BLaER1 (cell line): Measurements from ENCODE around the gene LAT.
"Not testable (repeated sequence)": the region's sequence is repeated elsewhere in the genome, so short reads cannot be mapped to it uniquely, and the experiment has no call there.

Experiments used
- H3K27ac ChIP-seq: shearing (Covaris generic); formaldehyde crosslinking; 2 replicates; pipeline ENCODE4 v1.8.1; 2022
- H3K27me3 ChIP-seq: shearing (Covaris generic); formaldehyde crosslinking; 2 replicates; pipeline ENCODE4 v1.8.1; 2022
- H3K36me3 ChIP-seq: shearing (Covaris generic); formaldehyde crosslinking; 2 replicates; pipeline ENCODE4 v1.8.1; 2022
- H3K4me1 ChIP-seq: shearing (Covaris generic); formaldehyde crosslinking; 2 replicates; pipeline ENCODE4 v1.8.1; 2022
- H3K4me2 ChIP-seq: shearing (Covaris generic); formaldehyde crosslinking; 2 replicates; pipeline ENCODE4 v1.8.1; 2022
- H3K4me3 ChIP-seq: shearing (Covaris generic); formaldehyde crosslinking; 2 replicates; pipeline ENCODE4 v1.8.1; 2022
- H3K9ac ChIP-seq: shearing (Covaris generic); formaldehyde crosslinking; 2 replicates; pipeline ENCODE4 v1.8.1; 2022
- H3K9me3 ChIP-seq: shearing (Covaris generic); formaldehyde crosslinking; 2 replicates; pipeline ENCODE4 v1.8.1; 2022
- H4K20me1 ChIP-seq: shearing (Covaris generic); formaldehyde crosslinking; 2 replicates; pipeline ENCODE4 v1.8.1; 2022
- Cebpa-rat ChIP-seq: shearing (Covaris generic); IDR thresholded peaks from 2 replicates; pipeline ENCODE4 v1.8.1; 2022

LAT gene

DNA sequence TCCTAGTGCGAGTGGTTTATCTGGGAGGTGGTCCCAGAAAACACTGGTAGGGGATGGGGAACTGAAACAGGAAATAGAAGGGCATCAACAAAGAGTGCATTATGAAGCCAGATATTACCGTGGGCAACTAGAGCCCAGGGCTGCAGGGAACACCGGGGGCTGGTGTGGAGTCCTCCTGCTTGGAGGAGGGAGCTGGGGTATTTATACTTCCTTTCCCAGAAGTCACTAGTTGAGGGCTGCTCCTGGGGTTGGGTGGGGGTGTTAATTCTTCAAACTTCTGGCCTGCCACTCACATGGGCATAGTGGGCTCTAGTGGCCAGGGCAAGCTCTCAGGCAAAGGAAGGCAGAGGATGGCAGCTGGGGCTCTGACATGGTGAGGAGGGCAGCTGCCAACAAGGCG, 14.7 kb downstream of the LAT start:
- H3K36me3 ChIP-seq: no peaks in the 10 kb centered on the region
- TF ChIP-seq Cebpa-rat: no peak
- peak overlapping the region; percentile 51 for H3K4me2 ChIP-seq
- H3K9me3 ChIP-seq: no peaks in the 10 kb centered on the region
- no peaks in the 10 kb centered on the region for H3K27me3 ChIP-seq
- H3K27ac ChIP-seq: no peak overlapping the region
- H3K9ac ChIP-seq: no peak overlapping the region
- peaks cover 11% of the 10 kb centered on the region for H3K4me1 ChIP-seq
- H3K4me3 ChIP-seq: no peak overlapping the region
- H4K20me1 ChIP-seq: no peaks in the 10 kb centered on the region

GRCh38 chr16:29000019-29000418, 15.2 kb downstream of the LAT start:
- Histone ChIP-seq H3K9me3 (no peaks in the 10 kb centered on the region), H3K4me3 (no peak overlapping the region), H3K36me3 (no peaks in the 10 kb centered on the region), H3K9ac (no peak overlapping the region), H3K27me3 (no peaks in the 10 kb centered on the region), H3K4me1 (peaks cover 11% of the 10 kb centered on the region), H4K20me1 (no peaks in the 10 kb centered on the region), H3K27ac (no peak overlapping the region), H3K4me2 (peak overlapping the region; percentile 51)
- no peak for TF ChIP-seq Cebpa-rat

- H3K27ac ChIP-seq, H3K27me3 ChIP-seq, H3K4me3 ChIP-seq, H3K9ac ChIP-seq, H3K4me2 ChIP-seq, H4K20me1 ChIP-seq, H3K36me3 ChIP-seq, H3K9me3 ChIP-seq: not testable (repeated sequence)
- peaks cover 26% of the 10 kb centered on the region for H3K4me1 ChIP-seq
Measured at GRCh38 chr16:29004496-29005139, 19.8 kb downstream of the LAT start.

DNA sequence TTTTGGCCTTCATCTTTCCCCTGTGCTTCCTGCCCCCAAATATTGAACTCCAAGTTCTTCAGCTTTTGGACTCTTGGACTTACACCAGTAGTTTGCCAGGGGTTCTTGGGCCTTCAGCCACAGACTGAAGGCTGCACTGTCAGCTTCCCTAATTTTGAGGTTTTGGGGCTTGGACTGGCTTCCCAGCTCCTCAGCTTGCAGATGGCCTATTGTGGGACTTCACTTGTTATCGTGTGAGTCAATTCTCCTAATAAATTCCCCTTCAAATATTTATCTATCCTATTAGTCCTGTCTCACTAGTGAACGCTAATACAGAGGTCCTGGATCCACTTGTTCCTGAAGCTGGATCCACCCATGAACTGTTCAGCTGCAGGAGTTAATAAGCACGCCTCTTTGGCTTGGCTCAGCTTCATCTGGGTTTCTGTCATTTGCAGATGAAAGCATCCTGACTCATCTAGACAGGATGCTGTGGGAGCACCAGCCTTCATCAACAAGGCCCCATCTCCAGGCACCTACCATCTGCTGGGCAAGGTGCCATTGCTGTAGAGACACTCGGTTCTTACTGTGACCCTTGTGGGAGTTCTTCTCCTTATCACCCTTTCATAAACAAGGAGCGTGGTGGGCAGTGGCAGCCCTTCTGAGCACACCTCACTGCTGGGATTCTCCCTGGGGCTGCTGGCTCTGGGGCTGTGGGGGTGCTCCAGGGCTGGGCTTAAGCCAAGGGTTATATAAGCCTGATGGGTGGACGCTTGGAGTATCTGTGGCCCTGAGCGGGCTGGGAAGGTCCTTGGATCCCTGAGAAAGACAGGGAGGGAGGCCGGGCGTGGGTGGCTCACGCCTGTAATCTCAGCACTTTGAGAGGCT, 23.1 kb downstream of the LAT start:
- Histone ChIP-seq H3K9me3 (no peaks in the 10 kb centered on the region), H3K36me3 (no peaks in the 10 kb centered on the region), H3K27ac (no peak overlapping the region), H3K9ac (no peak overlapping the region), H3K27me3 (no peaks in the 10 kb centered on the region), H3K4me2 (no peak overlapping the region; the same call in 1 of the 2 replicates), H3K4me1 (peaks cover 24% of the 10 kb centered on the region), H3K4me3 (no peak overlapping the region), H4K20me1 (no peaks in the 10 kb centered on the region)
- no peak for TF ChIP-seq Cebpa-rat

DNA sequence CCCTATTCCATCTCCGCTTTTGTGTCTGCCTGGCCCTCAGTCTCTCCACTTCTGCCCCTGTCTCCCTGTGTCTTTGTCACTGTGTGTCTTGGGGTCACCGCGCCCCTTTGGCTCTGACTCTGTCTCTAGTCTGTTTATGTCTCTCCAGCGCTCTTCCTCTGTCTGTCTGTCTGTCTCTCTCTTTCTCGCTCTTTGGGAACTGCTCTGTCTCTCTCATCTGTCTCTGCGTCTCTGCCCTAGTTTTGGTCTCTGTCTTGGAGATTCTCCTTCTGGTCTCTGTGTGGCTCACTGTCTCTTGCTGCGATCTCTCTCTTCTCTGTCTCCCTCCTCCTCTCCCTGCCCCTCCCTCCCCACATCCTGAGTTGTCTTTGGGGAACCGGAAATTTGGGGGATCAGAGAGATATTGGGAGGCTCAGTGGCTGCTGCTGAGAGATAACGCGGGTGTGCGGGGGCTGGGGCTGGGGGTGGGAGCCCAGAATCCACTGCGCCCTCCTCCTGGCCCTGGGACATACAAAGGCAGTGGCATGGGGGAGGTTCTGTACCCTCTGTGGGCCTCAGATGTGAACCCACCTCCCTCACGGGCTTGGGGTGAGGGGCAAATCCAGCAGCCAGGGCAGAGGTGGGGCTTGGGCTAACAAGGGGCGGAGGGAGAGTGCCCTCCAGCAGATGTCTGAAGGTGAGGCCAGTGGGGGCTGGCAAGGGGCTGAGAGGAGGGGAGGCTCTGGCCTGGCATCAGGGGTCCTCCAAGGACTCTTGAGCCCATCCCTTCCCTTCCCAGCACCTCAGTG, 24.4 kb downstream of the LAT start:
- Histone ChIP-seq H3K9me3 (no peaks in the 10 kb centered on the region), H3K27ac (0 out of 2 replicates have a peak overlapping the region, but pooled peaks have one; percentile 30), H3K4me1 (peaks cover 24% of the 10 kb centered on the region), H4K20me1 (no peaks in the 10 kb centered on the region), H3K4me2 (peak overlapping the region; percentile 50), H3K4me3 (no peak overlapping the region), H3K36me3 (no peaks in the 10 kb centered on the region), H3K9ac (no peak overlapping the region), H3K27me3 (no peaks in the 10 kb centered on the region)
- no peak for TF ChIP-seq Cebpa-rat

GRCh38 chr16:29009838-29010166, 24.9 kb downstream of the LAT start:
- Histone ChIP-seq H3K27me3 (no peaks in the 10 kb centered on the region), H3K4me3 (no peak overlapping the region), H3K9me3 (no peaks in the 10 kb centered on the region), H3K9ac (no peak overlapping the region), H4K20me1 (no peaks in the 10 kb centered on the region), H3K36me3 (no peaks in the 10 kb centered on the region), H3K4me2 (no peak overlapping the region), H3K27ac (0 out of 2 replicates have a peak overlapping the region, but pooled peaks have one; percentile 30), H3K4me1 (peaks cover 24% of the 10 kb centered on the region)
- TF ChIP-seq Cebpa-rat: no peak

- no peaks in the 10 kb centered on the region for H3K27me3 ChIP-seq
- H3K36me3 ChIP-seq: no peaks in the 10 kb centered on the region
- no peak overlapping the region for H3K27ac ChIP-seq
- H3K9me3 ChIP-seq: no peaks in the 10 kb centered on the region
- H3K4me2 ChIP-seq: no peak overlapping the region
- H3K4me1 ChIP-seq: peaks cover 24% of the 10 kb centered on the region
- H4K20me1 ChIP-seq: no peaks in the 10 kb centered on the region
- no peak overlapping the region for H3K9ac ChIP-seq
- H3K4me3 ChIP-seq: no peak overlapping the region
- TF ChIP-seq Cebpa-rat: no peak
Measured at GRCh38 chr16:29011112-29011511, 26.3 kb downstream of the LAT start.

DNA sequence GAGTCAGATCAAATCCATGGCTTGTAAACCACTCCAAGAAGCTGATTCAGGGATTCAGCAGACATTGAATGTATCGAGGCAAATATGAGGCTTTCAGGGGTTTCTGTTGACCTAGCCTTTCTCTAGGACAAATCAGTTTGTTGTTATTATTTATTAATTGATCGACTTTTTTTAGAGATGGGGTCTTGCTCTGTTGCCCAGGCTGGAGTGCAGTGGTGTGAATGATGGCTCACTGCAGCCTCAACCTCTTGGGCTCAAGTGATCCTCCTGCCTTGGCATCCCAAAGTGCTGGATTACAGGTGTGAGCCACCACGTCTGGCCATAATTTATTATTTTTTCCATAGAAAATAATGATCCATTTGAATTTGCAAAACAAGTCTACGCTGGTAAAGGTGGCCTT, 27.0 kb downstream of the LAT start:
- Histone ChIP-seq H3K36me3 (no peaks in the 10 kb centered on the region), H3K4me3 (no peak overlapping the region), H3K27ac (no peak overlapping the region), H3K4me2 (no peak overlapping the region), H3K27me3 (no peaks in the 10 kb centered on the region), H4K20me1 (no peaks in the 10 kb centered on the region), H3K9me3 (no peaks in the 10 kb centered on the region), H3K4me1 (peaks cover 24% of the 10 kb centered on the region), H3K9ac (no peak overlapping the region)
- no peak for TF ChIP-seq Cebpa-rat

- Histone ChIP-seq H3K27me3 (no peaks in the 10 kb centered on the region), H3K4me2 (no peak overlapping the region), H3K9me3 (no peaks in the 10 kb centered on the region), H3K27ac (no peak overlapping the region), H3K4me1 (peaks cover 15% of the 10 kb centered on the region), H4K20me1 (no peaks in the 10 kb centered on the region), H3K36me3 (no peaks in the 10 kb centered on the region), H3K9ac (no peak overlapping the region), H3K4me3 (no peak overlapping the region)
- no peak for TF ChIP-seq Cebpa-rat
Measured at GRCh38 chr16:29012913-29013553, 28.2 kb downstream of the LAT start.
